Stimulated activated naive CD8-positive, alpha-beta T cell treated with anti-CD3 and anti-CD28 coated beads, Interleukin-15, Interleukin-2, amounts not matched to agents 100 ng/mL and 50 ng/mL, for 24 hours (primary cell): Measurements from ENCODE around the gene MAML2.

Experiments used
- H3K27ac Mint-ChIP-seq: one replicate; pipeline ENCODE4 v1.8.0; 2021; ENCODE audit warnings: mild to moderate bottlenecking, mixed read lengths
- H3K27me3 Mint-ChIP-seq: one replicate; pipeline ENCODE4 v1.8.0; 2021; ENCODE audit warnings: mixed read lengths
- H3K36me3 Mint-ChIP-seq: one replicate; pipeline ENCODE4 v1.8.0; 2021; ENCODE audit warnings: low read depth, mixed read lengths
- H3K4me1 Mint-ChIP-seq: one replicate; pipeline ENCODE4 v1.8.0; 2021; ENCODE audit warnings: low read depth, mixed read lengths
- H3K4me3 Mint-ChIP-seq: one replicate; pipeline ENCODE4 v1.8.0; 2021; ENCODE audit warnings: mild to moderate bottlenecking, mixed read lengths
- H3K9me3 Mint-ChIP-seq: one replicate; pipeline ENCODE4 v1.8.0; 2021; ENCODE audit warnings: mixed read lengths

Gene MAML2

GRCh38 chr11:96342961-96343711 lies at the start of gene MAML2:
TSS of gene MAML2 (minus strand) at chr11:96343195. CDS start at chr11:96341895, 1,300 bp downstream.
- peaks cover 3% of the 10 kb centered on the region for H3K36me3 Mint-ChIP-seq
- no peaks in the 10 kb centered on the region for H3K9me3 Mint-ChIP-seq
- peaks cover 37% of the 10 kb centered on the region for H3K4me1 Mint-ChIP-seq
- H3K27me3 Mint-ChIP-seq: no peaks in the 10 kb centered on the region
- peak within 1 kb of the TSS; percentile 97 for H3K4me3 Mint-ChIP-seq
- H3K27ac Mint-ChIP-seq: peak within 1 kb of the TSS; percentile 92

GRCh38 chr11:96391698-96392307 lies 48.8 kb upstream of the MAML2 start:
- Mint-ChIP-seq H3K27me3 (no peaks in the 10 kb centered on the region), H3K9me3 (peaks cover 4% of the 10 kb centered on the region), H3K4me1 (peaks cover 62% of the 10 kb centered on the region), H3K27ac (no peak overlapping the region), H3K4me3 (peak overlapping the region; percentile 93), H3K36me3 (peaks cover 26% of the 10 kb centered on the region)

GRCh38 chr11:96390488-96390792 lies 47.4 kb upstream of the MAML2 start:
- peak overlapping the region; percentile 91 for H3K27ac Mint-ChIP-seq
- H3K36me3 Mint-ChIP-seq: peaks cover 34% of the 10 kb centered on the region
- peaks cover 66% of the 10 kb centered on the region for H3K4me1 Mint-ChIP-seq
- no peaks in the 10 kb centered on the region for H3K27me3 Mint-ChIP-seq
- peak overlapping the region; percentile 93 for H3K4me3 Mint-ChIP-seq
- H3K9me3 Mint-ChIP-seq: peaks cover 4% of the 10 kb centered on the region

GRCh38 chr11:96389720-96390487 lies 46.9 kb upstream of the MAML2 start, which contains the start of the genes CCDC82 and JRKL:
TSS of gene CCDC82 (minus strand) at chr11:96389912. CDS start at chr11:96384747, 5,165 bp downstream.
TSS of gene JRKL (plus strand) at chr11:96390013. CDS start at chr11:96390650, 637 bp downstream.
- Mint-ChIP-seq H3K27ac (peak within 1 kb of the TSS; percentile 91), H3K4me3 (peak within 1 kb of the TSS; percentile 93)

GRCh38 chr11:96388891-96389719 lies 46.1 kb upstream of the MAML2 start:
- peaks cover 42% of the 10 kb centered on the region for H3K36me3 Mint-ChIP-seq
- H3K4me3 Mint-ChIP-seq: peak overlapping the region; percentile 93
- peaks cover 4% of the 10 kb centered on the region for H3K9me3 Mint-ChIP-seq
- peaks cover 69% of the 10 kb centered on the region for H3K4me1 Mint-ChIP-seq
- no peaks in the 10 kb centered on the region for H3K27me3 Mint-ChIP-seq
- peak overlapping the region; percentile 91 for H3K27ac Mint-ChIP-seq

More at GRCh38 chr11:96389720-96390487, 46.9 kb upstream of the MAML2 start, which contains the start of the genes CCDC82 and JRKL:
- no peaks in the 10 kb centered on the region for H3K27me3 Mint-ChIP-seq
- peaks cover 4% of the 10 kb centered on the region for H3K9me3 Mint-ChIP-seq
- peaks cover 71% of the 10 kb centered on the region for H3K4me1 Mint-ChIP-seq
- peaks cover 37% of the 10 kb centered on the region for H3K36me3 Mint-ChIP-seq

GRCh38 chr11:96385187-96385586 lies 42.2 kb upstream of the MAML2 start:
- H3K4me3 Mint-ChIP-seq: no peak overlapping the region

GRCh38 chr11:96384156-96384555 lies 41.2 kb upstream of the MAML2 start:
- peaks cover 40% of the 10 kb centered on the region for H3K4me1 Mint-ChIP-seq
- H3K27me3 Mint-ChIP-seq: no peaks in the 10 kb centered on the region
- H3K4me3 Mint-ChIP-seq: peak overlapping the region; percentile 2
- H3K9me3 Mint-ChIP-seq: no peaks in the 10 kb centered on the region
- H3K36me3 Mint-ChIP-seq: peaks cover 60% of the 10 kb centered on the region
- no peak overlapping the region for H3K27ac Mint-ChIP-seq

More at GRCh38 chr11:96385187-96385586, 42.2 kb upstream of the MAML2 start:
- peaks cover 41% of the 10 kb centered on the region for H3K4me1 Mint-ChIP-seq
- no peaks in the 10 kb centered on the region for H3K9me3 Mint-ChIP-seq
- H3K36me3 Mint-ChIP-seq: peaks cover 49% of the 10 kb centered on the region
- no peak overlapping the region for H3K27ac Mint-ChIP-seq
- no peaks in the 10 kb centered on the region for H3K27me3 Mint-ChIP-seq

- Mint-ChIP-seq H3K27ac (no peak overlapping the region), H3K4me3 (no peak overlapping the region), H3K27me3 (no peaks in the 10 kb centered on the region), H3K36me3 (peaks cover 56% of the 10 kb centered on the region), H3K4me1 (no peaks in the 10 kb centered on the region), H3K9me3 (no peaks in the 10 kb centered on the region)
Measured at GRCh38 chr11:96376796-96377195, 33.8 kb upstream of the MAML2 start.

GRCh38 chr11:96373826-96374225 lies 30.8 kb upstream of the MAML2 start:
- peaks cover 55% of the 10 kb centered on the region for H3K36me3 Mint-ChIP-seq
- no peaks in the 10 kb centered on the region for H3K27me3 Mint-ChIP-seq
- no peak overlapping the region for H3K27ac Mint-ChIP-seq
- no peaks in the 10 kb centered on the region for H3K4me1 Mint-ChIP-seq
- no peak overlapping the region for H3K4me3 Mint-ChIP-seq
- H3K9me3 Mint-ChIP-seq: no peaks in the 10 kb centered on the region

GRCh38 chr11:96367342-96367741 lies 24.3 kb upstream of the MAML2 start:
- Mint-ChIP-seq H3K27me3 (no peaks in the 10 kb centered on the region), H3K9me3 (no peaks in the 10 kb centered on the region), H3K36me3 (peaks cover 54% of the 10 kb centered on the region), H3K4me1 (peaks cover 4% of the 10 kb centered on the region), H3K4me3 (no peak overlapping the region), H3K27ac (no peak overlapping the region)

GRCh38 chr11:96366024-96366423 lies 23.0 kb upstream of the MAML2 start:
- H3K27me3 Mint-ChIP-seq: no peaks in the 10 kb centered on the region
- H3K4me1 Mint-ChIP-seq: peaks cover 4% of the 10 kb centered on the region
- no peak overlapping the region for H3K27ac Mint-ChIP-seq
- H3K9me3 Mint-ChIP-seq: no peaks in the 10 kb centered on the region
- no peak overlapping the region for H3K4me3 Mint-ChIP-seq
- H3K36me3 Mint-ChIP-seq: peaks cover 47% of the 10 kb centered on the region

GRCh38 chr11:96365493-96365892 lies 22.5 kb upstream of the MAML2 start:
- H3K27me3 Mint-ChIP-seq: no peaks in the 10 kb centered on the region
- peaks cover 47% of the 10 kb centered on the region for H3K36me3 Mint-ChIP-seq
- H3K9me3 Mint-ChIP-seq: no peaks in the 10 kb centered on the region
- H3K4me3 Mint-ChIP-seq: no peak overlapping the region
- H3K4me1 Mint-ChIP-seq: peaks cover 4% of the 10 kb centered on the region
- no peak overlapping the region for H3K27ac Mint-ChIP-seq

GRCh38 chr11:96361778-96362177 lies 18.8 kb upstream of the MAML2 start:
- no peak overlapping the region for H3K4me3 Mint-ChIP-seq
- peaks cover 21% of the 10 kb centered on the region for H3K4me1 Mint-ChIP-seq
- no peaks in the 10 kb centered on the region for H3K27me3 Mint-ChIP-seq
- no peak overlapping the region for H3K27ac Mint-ChIP-seq
- peaks cover 44% of the 10 kb centered on the region for H3K36me3 Mint-ChIP-seq
- H3K9me3 Mint-ChIP-seq: no peaks in the 10 kb centered on the region

- H3K27me3 Mint-ChIP-seq: no peaks in the 10 kb centered on the region
- H3K27ac Mint-ChIP-seq: peak overlapping the region; percentile 73
- peak overlapping the region; percentile 51 for H3K4me3 Mint-ChIP-seq
- H3K9me3 Mint-ChIP-seq: no peaks in the 10 kb centered on the region
- peaks cover 67% of the 10 kb centered on the region for H3K36me3 Mint-ChIP-seq
- peaks cover 31% of the 10 kb centered on the region for H3K4me1 Mint-ChIP-seq
Measured at GRCh38 chr11:96358321-96358720, 15.3 kb upstream of the MAML2 start.
